ENCODE data around the gene TEX22. TPM values are rescaled to one million over a fixed set of nuclear protein-coding genes. Genes with fewer than 3 reads are reported as not detected.

The TEX22 gene
- total and polyA plus RNA-seq, 2 experiments from 2014 or later, result 0.21 TPM

DNA sequence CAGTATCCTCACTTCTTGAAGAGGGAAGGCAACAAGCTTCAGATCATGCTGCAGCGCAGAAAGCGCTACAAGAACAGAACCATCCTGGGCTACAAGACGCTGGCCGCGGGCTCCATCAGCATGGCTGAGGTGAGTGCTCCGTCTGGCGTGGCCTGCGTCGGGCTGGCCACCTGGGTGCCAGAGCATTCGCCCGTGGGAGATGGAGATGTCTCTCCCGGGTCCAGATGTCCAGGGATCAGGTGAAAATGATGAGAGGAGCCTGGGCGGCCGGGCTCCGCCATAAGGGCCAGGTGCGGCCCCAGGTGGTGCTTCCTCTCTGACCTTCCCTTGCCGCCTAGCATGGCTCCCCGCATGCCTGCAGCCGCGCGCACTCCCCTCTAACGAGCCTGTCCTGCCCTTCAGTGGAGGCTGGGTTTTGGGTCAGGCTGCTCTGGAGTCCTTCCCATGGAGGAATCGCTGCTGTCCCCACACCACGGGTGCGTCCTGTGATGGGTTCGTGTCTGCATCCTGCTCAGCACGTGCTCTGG lies 43.2 kb upstream of the TEX22 start:
- Histone ChIP-seq H3K27me3 (ENCODE audit: insufficient read depth) (no peaks in the 10 kb centered on the region), H3F3A (replicated peaks; ENCODE audit: low read depth) (no peaks in the 10 kb centered on the region; the same call in 1 of the 2 replicates), H3K27ac (ENCODE audit: low read depth) (no peak overlapping the region), H3K4me3 (no peak overlapping the region), H4K20me1 (replicated peaks; ENCODE audit: insufficient read depth) (peaks cover 4% of the 10 kb centered on the region), H3K4me1 (ENCODE audit: insufficient read depth) (no peaks in the 10 kb centered on the region), H2AFZ (no peak overlapping the region), H3K36me3 (ENCODE audit: insufficient read depth) (no peaks in the 10 kb centered on the region), H3K79me2 (replicated peaks; ENCODE audit: insufficient read depth) (no peaks in the 10 kb centered on the region), H3K9me2 (ENCODE audit: insufficient read depth) (no peaks in the 10 kb centered on the region), H3K4me2 (no peak overlapping the region)
- no peak overlapping the region for H3K27ac Mint-ChIP-seq
- no peaks in the 10 kb centered on the region; the same call in 2 of the 3 replicates for H3K9me3 Mint-ChIP-seq
- TF ChIP-seq, protein P1, sequence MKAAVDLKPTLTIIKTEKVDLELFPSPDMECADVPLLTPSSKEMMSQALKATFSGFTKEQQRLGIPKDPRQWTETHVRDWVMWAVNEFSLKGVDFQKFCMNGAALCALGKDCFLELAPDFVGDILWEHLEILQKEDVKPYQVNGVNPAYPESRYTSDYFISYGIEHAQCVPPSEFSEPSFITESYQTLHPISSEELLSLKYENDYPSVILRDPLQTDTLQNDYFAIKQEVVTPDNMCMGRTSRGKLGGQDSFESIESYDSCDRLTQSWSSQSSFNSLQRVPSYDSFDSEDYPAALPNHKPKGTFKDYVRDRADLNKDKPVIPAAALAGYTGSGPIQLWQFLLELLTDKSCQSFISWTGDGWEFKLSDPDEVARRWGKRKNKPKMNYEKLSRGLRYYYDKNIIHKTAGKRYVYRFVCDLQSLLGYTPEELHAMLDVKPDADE (IDR thresholded peaks at IDR 0.05), result no peak
- TF ChIP-seq JUNB (IDR thresholded peaks at IDR 0.05; ENCODE audit: unreplicated experiment) (no peak), POLR2AphosphoS5 (IDR thresholded peaks at IDR 0.05; ENCODE audit: low read depth) (no peak), ZNF114 (CRISPR knock-in tag; IDR thresholded peaks at IDR 0.05) (no peak), EZH2 (IDR thresholded peaks at IDR 0.05; ENCODE audit: low read depth, unreplicated experiment) (no peak), CREB1 (CRISPR knock-in tag; IDR thresholded peaks at IDR 0.05; ENCODE audit: low read depth) (no peak), EZH2phosphoT487 (IDR thresholded peaks at IDR 0.05; ENCODE audit: unreplicated experiment) (no peak), ZNF331 (CRISPR knock-in tag; IDR thresholded peaks at IDR 0.05; ENCODE audit: low read depth) (no peak), STAT1 (IDR thresholded peaks at IDR 0.05; ENCODE audit: unreplicated experiment) (no peak), NANOG (IDR thresholded peaks at IDR 0.05; ENCODE audit: borderline replicate concordance) (no peak)
- TF ChIP-seq, protein P2, sequence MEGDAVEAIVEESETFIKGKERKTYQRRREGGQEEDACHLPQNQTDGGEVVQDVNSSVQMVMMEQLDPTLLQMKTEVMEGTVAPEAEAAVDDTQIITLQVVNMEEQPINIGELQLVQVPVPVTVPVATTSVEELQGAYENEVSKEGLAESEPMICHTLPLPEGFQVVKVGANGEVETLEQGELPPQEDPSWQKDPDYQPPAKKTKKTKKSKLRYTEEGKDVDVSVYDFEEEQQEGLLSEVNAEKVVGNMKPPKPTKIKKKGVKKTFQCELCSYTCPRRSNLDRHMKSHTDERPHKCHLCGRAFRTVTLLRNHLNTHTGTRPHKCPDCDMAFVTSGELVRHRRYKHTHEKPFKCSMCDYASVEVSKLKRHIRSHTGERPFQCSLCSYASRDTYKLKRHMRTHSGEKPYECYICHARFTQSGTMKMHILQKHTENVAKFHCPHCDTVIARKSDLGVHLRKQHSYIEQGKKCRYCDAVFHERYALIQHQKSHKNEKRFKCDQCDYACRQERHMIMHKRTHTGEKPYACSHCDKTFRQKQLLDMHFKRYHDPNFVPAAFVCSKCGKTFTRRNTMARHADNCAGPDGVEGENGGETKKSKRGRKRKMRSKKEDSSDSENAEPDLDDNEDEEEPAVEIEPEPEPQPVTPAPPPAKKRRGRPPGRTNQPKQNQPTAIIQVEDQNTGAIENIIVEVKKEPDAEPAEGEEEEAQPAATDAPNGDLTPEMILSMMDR (conservative IDR thresholded peaks at IDR 0.05; ENCODE audit: low read depth in 2 of 2), result no peak
- TF ChIP-seq, protein P3, sequence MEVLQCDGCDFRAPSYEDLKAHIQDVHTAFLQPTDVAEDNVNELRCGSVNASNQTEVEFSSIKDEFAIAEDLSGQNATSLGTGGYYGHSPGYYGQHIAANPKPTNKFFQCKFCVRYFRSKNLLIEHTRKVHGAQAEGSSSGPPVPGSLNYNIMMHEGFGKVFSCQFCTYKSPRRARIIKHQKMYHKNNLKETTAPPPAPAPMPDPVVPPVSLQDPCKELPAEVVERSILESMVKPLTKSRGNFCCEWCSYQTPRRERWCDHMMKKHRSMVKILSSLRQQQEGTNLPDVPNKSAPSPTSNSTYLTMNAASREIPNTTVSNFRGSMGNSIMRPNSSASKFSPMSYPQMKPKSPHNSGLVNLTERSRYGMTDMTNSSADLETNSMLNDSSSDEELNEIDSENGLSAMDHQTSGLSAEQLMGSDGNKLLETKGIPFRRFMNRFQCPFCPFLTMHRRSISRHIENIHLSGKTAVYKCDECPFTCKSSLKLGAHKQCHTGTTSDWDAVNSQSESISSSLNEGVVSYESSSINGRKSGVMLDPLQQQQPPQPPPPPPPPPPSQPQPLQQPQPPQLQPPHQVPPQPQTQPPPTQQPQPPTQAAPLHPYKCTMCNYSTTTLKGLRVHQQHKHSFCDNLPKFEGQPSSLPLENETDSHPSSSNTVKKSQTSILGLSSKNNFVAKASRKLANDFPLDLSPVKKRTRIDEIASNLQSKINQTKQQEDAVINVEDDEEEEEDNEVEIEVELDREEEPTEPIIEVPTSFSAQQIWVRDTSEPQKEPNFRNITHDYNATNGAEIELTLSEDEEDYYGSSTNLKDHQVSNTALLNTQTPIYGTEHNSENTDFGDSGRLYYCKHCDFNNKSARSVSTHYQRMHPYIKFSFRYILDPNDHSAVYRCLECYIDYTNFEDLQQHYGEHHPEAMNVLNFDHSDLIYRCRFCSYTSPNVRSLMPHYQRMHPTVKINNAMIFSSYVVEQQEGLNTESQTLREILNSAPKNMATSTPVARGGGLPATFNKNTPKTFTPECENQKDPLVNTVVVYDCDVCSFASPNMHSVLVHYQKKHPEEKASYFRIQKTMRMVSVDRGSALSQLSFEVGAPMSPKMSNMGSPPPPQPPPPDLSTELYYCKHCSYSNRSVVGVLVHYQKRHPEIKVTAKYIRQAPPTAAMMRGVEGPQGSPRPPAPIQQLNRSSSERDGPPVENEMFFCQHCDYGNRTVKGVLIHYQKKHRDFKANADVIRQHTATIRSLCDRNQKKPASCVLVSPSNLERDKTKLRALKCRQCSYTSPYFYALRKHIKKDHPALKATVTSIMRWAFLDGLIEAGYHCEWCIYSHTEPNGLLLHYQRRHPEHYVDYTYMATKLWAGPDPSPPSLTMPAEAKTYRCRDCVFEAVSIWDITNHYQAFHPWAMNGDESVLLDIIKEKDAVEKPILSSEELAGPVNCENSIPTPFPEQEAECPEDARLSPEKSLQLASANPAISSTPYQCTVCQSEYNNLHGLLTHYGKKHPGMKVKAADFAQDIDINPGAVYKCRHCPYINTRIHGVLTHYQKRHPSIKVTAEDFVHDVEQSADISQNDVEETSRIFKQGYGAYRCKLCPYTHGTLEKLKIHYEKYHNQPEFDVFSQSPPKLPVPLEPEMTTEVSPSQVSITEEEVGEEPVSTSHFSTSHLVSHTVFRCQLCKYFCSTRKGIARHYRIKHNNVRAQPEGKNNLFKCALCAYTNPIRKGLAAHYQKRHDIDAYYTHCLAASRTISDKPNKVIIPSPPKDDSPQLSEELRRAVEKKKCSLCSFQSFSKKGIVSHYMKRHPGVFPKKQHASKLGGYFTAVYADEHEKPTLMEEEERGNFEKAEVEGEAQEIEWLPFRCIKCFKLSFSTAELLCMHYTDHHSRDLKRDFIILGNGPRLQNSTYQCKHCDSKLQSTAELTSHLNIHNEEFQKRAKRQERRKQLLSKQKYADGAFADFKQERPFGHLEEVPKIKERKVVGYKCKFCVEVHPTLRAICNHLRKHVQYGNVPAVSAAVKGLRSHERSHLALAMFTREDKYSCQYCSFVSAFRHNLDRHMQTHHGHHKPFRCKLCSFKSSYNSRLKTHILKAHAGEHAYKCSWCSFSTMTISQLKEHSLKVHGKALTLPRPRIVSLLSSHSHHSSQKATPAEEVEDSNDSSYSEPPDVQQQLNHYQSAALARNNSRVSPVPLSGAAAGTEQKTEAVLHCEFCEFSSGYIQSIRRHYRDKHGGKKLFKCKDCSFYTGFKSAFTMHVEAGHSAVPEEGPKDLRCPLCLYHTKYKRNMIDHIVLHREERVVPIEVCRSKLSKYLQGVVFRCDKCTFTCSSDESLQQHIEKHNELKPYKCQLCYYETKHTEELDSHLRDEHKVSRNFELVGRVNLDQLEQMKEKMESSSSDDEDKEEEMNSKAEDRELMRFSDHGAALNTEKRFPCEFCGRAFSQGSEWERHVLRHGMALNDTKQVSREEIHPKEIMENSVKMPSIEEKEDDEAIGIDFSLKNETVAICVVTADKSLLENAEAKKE (CRISPR knock-in tag; IDR thresholded peaks at IDR 0.05), result no peak
- TF ChIP-seq, protein P4, sequence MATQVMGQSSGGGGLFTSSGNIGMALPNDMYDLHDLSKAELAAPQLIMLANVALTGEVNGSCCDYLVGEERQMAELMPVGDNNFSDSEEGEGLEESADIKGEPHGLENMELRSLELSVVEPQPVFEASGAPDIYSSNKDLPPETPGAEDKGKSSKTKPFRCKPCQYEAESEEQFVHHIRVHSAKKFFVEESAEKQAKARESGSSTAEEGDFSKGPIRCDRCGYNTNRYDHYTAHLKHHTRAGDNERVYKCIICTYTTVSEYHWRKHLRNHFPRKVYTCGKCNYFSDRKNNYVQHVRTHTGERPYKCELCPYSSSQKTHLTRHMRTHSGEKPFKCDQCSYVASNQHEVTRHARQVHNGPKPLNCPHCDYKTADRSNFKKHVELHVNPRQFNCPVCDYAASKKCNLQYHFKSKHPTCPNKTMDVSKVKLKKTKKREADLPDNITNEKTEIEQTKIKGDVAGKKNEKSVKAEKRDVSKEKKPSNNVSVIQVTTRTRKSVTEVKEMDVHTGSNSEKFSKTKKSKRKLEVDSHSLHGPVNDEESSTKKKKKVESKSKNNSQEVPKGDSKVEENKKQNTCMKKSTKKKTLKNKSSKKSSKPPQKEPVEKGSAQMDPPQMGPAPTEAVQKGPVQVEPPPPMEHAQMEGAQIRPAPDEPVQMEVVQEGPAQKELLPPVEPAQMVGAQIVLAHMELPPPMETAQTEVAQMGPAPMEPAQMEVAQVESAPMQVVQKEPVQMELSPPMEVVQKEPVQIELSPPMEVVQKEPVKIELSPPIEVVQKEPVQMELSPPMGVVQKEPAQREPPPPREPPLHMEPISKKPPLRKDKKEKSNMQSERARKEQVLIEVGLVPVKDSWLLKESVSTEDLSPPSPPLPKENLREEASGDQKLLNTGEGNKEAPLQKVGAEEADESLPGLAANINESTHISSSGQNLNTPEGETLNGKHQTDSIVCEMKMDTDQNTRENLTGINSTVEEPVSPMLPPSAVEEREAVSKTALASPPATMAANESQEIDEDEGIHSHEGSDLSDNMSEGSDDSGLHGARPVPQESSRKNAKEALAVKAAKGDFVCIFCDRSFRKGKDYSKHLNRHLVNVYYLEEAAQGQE (IDR thresholded peaks at IDR 0.05; ENCODE audit: unreplicated experiment), result no peak
- no peak overlapping the region for H3K4me3 Mint-ChIP-seq
- 0 out of 3 replicates have a peak, but pooled peaks cover 4% of the 10 kb centered on the region for H3K36me3 Mint-ChIP-seq (ENCODE audit: low read depth)
- DNase-seq (ENCODE audit: low spot score) (no peak), ATAC-seq (no peak)
- H3K27me3 Mint-ChIP-seq (ENCODE audit: insufficient read depth, low read depth, poor library complexity), result peaks cover 6% of the 10 kb centered on the region
- H3K4me1 Mint-ChIP-seq, result peaks cover 10% of the 10 kb centered on the region
